Ectodermal cell (in vitro differentiated cells): ENCODE measurements around the gene DNASE1L2.

Experiments used
- H3K27ac ChIP-seq: 2 replicates; pipeline ENCODE4 v1.7.0; 2013; ENCODE audit warnings: mild to moderate bottlenecking, low read depth, low read length; ENCODE audit not compliant: insufficient read depth, poor library complexity, severe bottlenecking
- H3K27me3 ChIP-seq: 2 replicates; pipeline ENCODE4 v1.7.0; 2013; ENCODE audit warnings: mild to moderate bottlenecking, low read length; ENCODE audit not compliant: insufficient read depth, control insufficient read depth, poor library complexity, severe bottlenecking
- H3K36me3 ChIP-seq: one replicate; pipeline ENCODE4 v1.7.0; 2013; ENCODE audit warnings: low read length; ENCODE audit not compliant: control insufficient read depth, insufficient read depth
- H3K4me1 ChIP-seq: one replicate; pipeline ENCODE4 v1.7.0; 2013; ENCODE audit warnings: low read length; ENCODE audit not compliant: control insufficient read depth, insufficient read depth
- H3K4me3 ChIP-seq: 2 replicates; pipeline ENCODE4 v1.7.0; 2013; ENCODE audit warnings: low read depth, low read length, control low read depth; ENCODE audit not compliant: insufficient read depth
- H3K9me3 ChIP-seq: 2 replicates; pipeline ENCODE4 v1.7.0; 2013; ENCODE audit warnings: mild to moderate bottlenecking, low read length, moderate library complexity; ENCODE audit not compliant: control insufficient read depth
- WGBS, 2 experiments: methylation state at CpG; one replicate each; pipeline ENCODE4 v1.1.7; 2013; ENCODE audit warnings: missing lambda C conversion rate in 2 of 2; 5-methylcytosine and 5-hydroxymethylcytosine counted together

DNASE1L2 gene

GRCh38 chr16:2267913-2268666 lies 31.8 kb downstream of the DNASE1L2 start, which contains the start of gene RNPS1:
Gene RNPS1 (minus strand): TSS chr16:2268126. CDS start chr16:2264643, 3,483 bp downstream.
- no peaks in the 10 kb centered on the region for H3K27me3 ChIP-seq
- no peaks in the 10 kb centered on the region for H3K9me3 ChIP-seq
- WGBS, 2 experiments, result 0% methylated on average over 88 of the region's 88 CpGs
- peaks cover 15% of the 10 kb centered on the region for H3K4me1 ChIP-seq
- peak within 1 kb of the TSS; percentile 99 for H3K27ac ChIP-seq
- peaks cover 9% of the 10 kb centered on the region for H3K36me3 ChIP-seq
- H3K4me3 ChIP-seq, result peak within 1 kb of the TSS; percentile 73

GRCh38 chr16:2270070-2270462 lies 33.8 kb downstream of the DNASE1L2 start:
- 91 to 92% methylated on average over 9 of the region's 9 CpGs for WGBS, 2 experiments
- H3K36me3 ChIP-seq, result no peaks in the 10 kb centered on the region
- H3K27ac ChIP-seq, result no peak overlapping the region

GRCh38 chr16:2270588-2271470 lies 34.6 kb downstream of the DNASE1L2 start:
- H3K27me3 ChIP-seq, result no peaks in the 10 kb centered on the region
- WGBS, 2 experiments, result 80 to 83% methylated on average over 15 of the region's 15 CpGs
- no peaks in the 10 kb centered on the region for H3K36me3 ChIP-seq
- no peaks in the 10 kb centered on the region for H3K9me3 ChIP-seq
- no peak overlapping the region for H3K4me3 ChIP-seq
- peaks cover 13% of the 10 kb centered on the region for H3K4me1 ChIP-seq
- no peak overlapping the region for H3K27ac ChIP-seq

More at GRCh38 chr16:2270070-2270462, 33.8 kb downstream of the DNASE1L2 start:
- no peaks in the 10 kb centered on the region for H3K27me3 ChIP-seq
- peaks cover 15% of the 10 kb centered on the region for H3K4me1 ChIP-seq
- no peaks in the 10 kb centered on the region for H3K9me3 ChIP-seq
- no peak overlapping the region for H3K4me3 ChIP-seq

- 93 to 95% methylated on average over 14 of the region's 14 CpGs for WGBS, 2 experiments
- H3K9me3 ChIP-seq, result no peaks in the 10 kb centered on the region
- H3K27ac ChIP-seq, result no peak overlapping the region
- no peaks in the 10 kb centered on the region for H3K36me3 ChIP-seq
- H3K4me3 ChIP-seq, result no peak overlapping the region
- H3K27me3 ChIP-seq, result no peaks in the 10 kb centered on the region
- H3K4me1 ChIP-seq, result peaks cover 12% of the 10 kb centered on the region
These were observed 35.7 kb downstream of the DNASE1L2 start for GRCh38 chr16:2271848-2272461.

- Histone ChIP-seq H3K4me3 (no peak overlapping the region), H3K27ac (no peak overlapping the region), H3K36me3 (no peaks in the 10 kb centered on the region), H3K9me3 (no peaks in the 10 kb centered on the region), H3K27me3 (no peaks in the 10 kb centered on the region), H3K4me1 (peaks cover 12% of the 10 kb centered on the region)
- WGBS, 2 experiments, result 93 to 94% methylated on average over 16 of the region's 16 CpGs
These were observed 37.2 kb downstream of the DNASE1L2 start for GRCh38 chr16:2273484-2273883.

- no peaks in the 10 kb centered on the region for H3K27me3 ChIP-seq
- no peaks in the 10 kb centered on the region for H3K36me3 ChIP-seq
- no peak overlapping the region for H3K27ac ChIP-seq
- peaks cover 12% of the 10 kb centered on the region for H3K4me1 ChIP-seq
- WGBS, 2 experiments, result 91% methylated on average over 10 of the region's 10 CpGs
- no peak overlapping the region for H3K4me3 ChIP-seq
- H3K9me3 ChIP-seq, result no peaks in the 10 kb centered on the region
These were observed 37.7 kb downstream of the DNASE1L2 start for GRCh38 chr16:2273931-2274330.

GRCh38 chr16:2275476-2276367 lies 39.5 kb downstream of the DNASE1L2 start:
- Histone ChIP-seq H3K4me3 (no peak overlapping the region), H3K36me3 (no peaks in the 10 kb centered on the region), H3K4me1 (peaks cover 1% of the 10 kb centered on the region), H3K27ac (no peak overlapping the region), H3K9me3 (no peaks in the 10 kb centered on the region), H3K27me3 (no peaks in the 10 kb centered on the region)
- 89 to 90% methylated on average over 30 of the region's 30 CpGs for WGBS, 2 experiments

GRCh38 chr16:2276368-2277195 lies 40.3 kb downstream of the DNASE1L2 start:
- Histone ChIP-seq H3K27me3 (no peaks in the 10 kb centered on the region), H3K27ac (no peak overlapping the region), H3K4me3 (no peak overlapping the region), H3K9me3 (no peaks in the 10 kb centered on the region), H3K4me1 (no peaks in the 10 kb centered on the region), H3K36me3 (no peaks in the 10 kb centered on the region)
- 86 to 88% methylated on average over 25 to 26 of the region's 26 CpGs for WGBS, 2 experiments
